Loucy (cell line): ENCODE data around the gene MBNL2.

ENCODE experiments used
- H2AFZ ChIP-seq: fragments of 200-600 bp; sonication (generic); 2 replicates; pipeline ENCODE4 v1.6.0; 2016; ENCODE audit warnings: antibody characterized with exemption, mild to moderate bottlenecking, low read length, moderate library complexity
- H3F3A ChIP-seq: fragments of 200-600 bp; 2 replicates; pipeline ENCODE4 v1.6.0; 2016; ENCODE audit warnings: antibody characterized with exemption, low read depth, mild to moderate bottlenecking
- H3K27me3 ChIP-seq: fragments of 200-600 bp; sonication (generic); 2 replicates; pipeline ENCODE4 v1.6.1; 2014; ENCODE audit warnings: low read length, mild to moderate bottlenecking; ENCODE audit not compliant: insufficient read depth, poor library complexity, severe bottlenecking
- H3K36me3 ChIP-seq: fragments of 200-600 bp; sonication (generic); 2 replicates; pipeline ENCODE4 v1.6.1; 2016; ENCODE audit warnings: low read length; ENCODE audit not compliant: insufficient read depth
- H3K4me1 ChIP-seq: fragments of 200-600 bp; sonication (generic); 2 replicates; pipeline ENCODE4 v1.5.1; 2014; ENCODE audit warnings: low read length, mild to moderate bottlenecking; ENCODE audit not compliant: insufficient read depth, poor library complexity, severe bottlenecking
- H3K4me2 ChIP-seq: fragments of 200-600 bp; sonication (generic); 2 replicates; pipeline ENCODE4 v1.6.0; 2014; ENCODE audit warnings: antibody characterized with exemption, low read length, low read depth, mild to moderate bottlenecking; ENCODE audit not compliant: poor library complexity, severe bottlenecking
- H3K4me3 ChIP-seq: fragments of 200-600 bp; sonication (generic); 2 replicates; pipeline ENCODE4 v1.5.1; 2014; ENCODE audit warnings: low read length, mild to moderate bottlenecking, mixed read lengths; ENCODE audit not compliant: poor library complexity, severe bottlenecking
- H3K79me2 ChIP-seq: fragments of 200-600 bp; sonication (generic); 2 replicates; pipeline ENCODE4 v1.6.1; 2014; ENCODE audit warnings: low read length; ENCODE audit not compliant: insufficient read depth
- H3K9ac ChIP-seq: fragments of 200-600 bp; sonication (generic); 2 replicates; pipeline ENCODE4 v1.6.0; 2014; ENCODE audit warnings: mild to moderate bottlenecking, low read depth, low read length, moderate library complexity; ENCODE audit not compliant: poor library complexity, severe bottlenecking
- H3K9me2 ChIP-seq: fragments of 200-600 bp; sonication (generic); replicated peaks from 2 replicates; pipeline ENCODE4 v1.6.1; 2016; ENCODE audit warnings: low read depth, low read length, mixed read lengths
- H3K9me3 ChIP-seq: fragments of 200-600 bp; sonication (generic); 2 replicates; pipeline ENCODE4 v1.6.1; 2014; ENCODE audit warnings: mild to moderate bottlenecking, antibody characterized with exemption, low read length, low read depth; ENCODE audit not compliant: insufficient read depth
- H4K20me1 ChIP-seq: fragments of 200-600 bp; sonication (generic); 2 replicates; pipeline ENCODE4 v1.6.0; 2014; ENCODE audit warnings: antibody characterized with exemption, low read length, mild to moderate bottlenecking; ENCODE audit not compliant: insufficient read depth, poor library complexity, severe bottlenecking
- CTCF ChIP-seq: fragments of 200-600 bp; sonication (generic); conservative IDR thresholded peaks from 2 replicates; pipeline ENCODE4 v1.5.1; 2014; ENCODE audit warnings: mild to moderate bottlenecking, antibody characterized with exemption, low read length
- EZH2phosphoT487 ChIP-seq: fragments of 200-600 bp; IDR thresholded peaks from 2 replicates; pipeline ENCODE4 v1.6.1; 2018; ENCODE audit warnings: antibody characterized with exemption, mild to moderate bottlenecking, moderate library complexity, borderline replicate concordance

The MBNL2 gene

GRCh38 chr13:97407540-97407939, 185.4 kb downstream of the MBNL2 start:
- H3K9me2 ChIP-seq = no peaks in the 10 kb centered on the region
- H3K4me3 ChIP-seq = no peak overlapping the region
- H3K27me3 ChIP-seq = no peaks in the 10 kb centered on the region
- no peaks in the 10 kb centered on the region for H3K4me1 ChIP-seq
- no peaks in the 10 kb centered on the region for H3K79me2 ChIP-seq
- H3K9ac ChIP-seq = no peak overlapping the region
- no peak overlapping the region for H3K4me2 ChIP-seq
- no peaks in the 10 kb centered on the region for H3F3A ChIP-seq
- H4K20me1 ChIP-seq = no peaks in the 10 kb centered on the region
- TF ChIP-seq CTCF = no peak
- TF ChIP-seq EZH2phosphoT487 = no peak
- no peaks in the 10 kb centered on the region for H3K9me3 ChIP-seq
- no peaks in the 10 kb centered on the region for H3K36me3 ChIP-seq
- no peak overlapping the region for H2AFZ ChIP-seq

- no peaks in the 10 kb centered on the region for H3K9me3 ChIP-seq
- no peaks in the 10 kb centered on the region for H3F3A ChIP-seq
- no peaks in the 10 kb centered on the region for H3K27me3 ChIP-seq
- H3K4me3 ChIP-seq = no peak overlapping the region
- no peaks in the 10 kb centered on the region for H3K36me3 ChIP-seq
- no peak for TF ChIP-seq CTCF
- no peaks in the 10 kb centered on the region for H3K9me2 ChIP-seq
- no peaks in the 10 kb centered on the region for H3K79me2 ChIP-seq
- no peaks in the 10 kb centered on the region for H3K4me1 ChIP-seq
- no peak overlapping the region for H3K9ac ChIP-seq
- no peak overlapping the region for H3K4me2 ChIP-seq
- H2AFZ ChIP-seq = no peak overlapping the region
- no peaks in the 10 kb centered on the region for H4K20me1 ChIP-seq
These were observed 186.8 kb downstream of the MBNL2 start for GRCh38 chr13:97408938-97409337.

GRCh38 chr13:97411984-97412383, 189.9 kb downstream of the MBNL2 start:
- H3K9me2 ChIP-seq = no peaks in the 10 kb centered on the region
- H2AFZ ChIP-seq = no peak overlapping the region
- no peak overlapping the region for H3K9ac ChIP-seq
- H3K4me1 ChIP-seq = no peaks in the 10 kb centered on the region
- H4K20me1 ChIP-seq = no peaks in the 10 kb centered on the region
- no peaks in the 10 kb centered on the region for H3K27me3 ChIP-seq
- no peaks in the 10 kb centered on the region for H3K79me2 ChIP-seq
- H3K4me2 ChIP-seq = no peak overlapping the region
- no peak overlapping the region for H3K4me3 ChIP-seq
- TF ChIP-seq CTCF (no peak), EZH2phosphoT487 (no peak)
- H3K9me3 ChIP-seq = no peaks in the 10 kb centered on the region
- no peaks in the 10 kb centered on the region for H3K36me3 ChIP-seq
- no peaks in the 10 kb centered on the region for H3F3A ChIP-seq
